SK-N-SH treated with all-trans-retinoic acid at 6 μM for 48 hours (cell line): ENCODE measurements around the gene CUEDC1.

ENCODE experiments used
- ATAC-seq: fragments of 200-7000 bp; cut with Tn5 transposase; 3 replicates; pipeline ENCODE4 v1.9.1; 2020; ENCODE audit warnings: mild to moderate bottlenecking, moderate library complexity
- BACH2 ChIP-seq: fragments of 250-450 bp; sonication (Bioruptor Pico); IDR thresholded peaks from 2 replicates; pipeline ENCODE4 v1.9.0; 2021; ENCODE audit warnings: mild to moderate bottlenecking, borderline replicate concordance
- CSDC2 ChIP-seq: fragments of 250-450 bp; sonication (Bioruptor Pico); IDR thresholded peaks from 2 replicates; pipeline ENCODE4 v1.5.0; 2020; ENCODE audit warnings: mild to moderate bottlenecking, moderate library complexity
- ESRRG ChIP-seq: fragments of 250-450 bp; sonication (Bioruptor Pico); IDR thresholded peaks from 2 replicates; pipeline ENCODE4 v1.6.1; 2021; ENCODE audit warnings: mild to moderate bottlenecking
- GLIS3 ChIP-seq: fragments of 250-450 bp; sonication (Bioruptor Pico); IDR thresholded peaks from 2 replicates; pipeline ENCODE4 v1.5.0; 2020; ENCODE audit warnings: mild to moderate bottlenecking, moderate library complexity
- ISL1 ChIP-seq: fragments of 250-450 bp; sonication (Bioruptor Pico); IDR thresholded peaks from 2 replicates; pipeline ENCODE4 v2.1.2; 2022; ENCODE audit warnings: mild to moderate bottlenecking, moderate library complexity
- OSR1 ChIP-seq: fragments of 250-450 bp; sonication (Bioruptor Pico); IDR thresholded peaks from 2 replicates; pipeline ENCODE4 v1.8.0; 2022; ENCODE audit warnings: moderate library complexity, mild to moderate bottlenecking, inconsistent platforms
- RARB ChIP-seq: fragments of 250-450 bp; sonication (Bioruptor Pico); IDR thresholded peaks from 2 replicates; pipeline ENCODE4 v1.8.0; 2021; ENCODE audit warnings: mild to moderate bottlenecking, moderate library complexity
- SNAI2 ChIP-seq: fragments of 250-450 bp; sonication (Bioruptor Pico); IDR thresholded peaks from 2 replicates; pipeline ENCODE4 v1.5.0; 2020; ENCODE audit warnings: mild to moderate bottlenecking, moderate library complexity
- TCF4 ChIP-seq: fragments of 250-450 bp; sonication (Bioruptor Pico); IDR thresholded peaks from 2 replicates; pipeline ENCODE4 v1.8.0; 2021; ENCODE audit warnings: mild to moderate bottlenecking, moderate library complexity, borderline replicate concordance
- TOX ChIP-seq: fragments of 250-450 bp; sonication (Bioruptor Pico); IDR thresholded peaks from 2 replicates; pipeline ENCODE4 v1.8.0; 2021; ENCODE audit warnings: mild to moderate bottlenecking, moderate library complexity, borderline replicate concordance
- ZC3H10 ChIP-seq: fragments of 250-450 bp; sonication (Bioruptor Pico); IDR thresholded peaks from 2 replicates; pipeline ENCODE4 v1.5.1; 2021; ENCODE audit warnings: mild to moderate bottlenecking, moderate library complexity
- ZFP3 ChIP-seq: fragments of 250-450 bp; sonication (Bioruptor Pico); IDR thresholded peaks from 2 replicates; pipeline ENCODE4 v1.5.0; 2020; ENCODE audit warnings: mild to moderate bottlenecking, moderate library complexity
- ZFP30 ChIP-seq: fragments of 450-650 bp; formaldehyde crosslinking; IDR thresholded peaks from 2 replicates; pipeline ENCODE4 v1.5.0; 2022; ENCODE audit warnings: mild to moderate bottlenecking, moderate library complexity
- ZNF565 ChIP-seq: fragments of 450-650 bp; formaldehyde crosslinking; conservative IDR thresholded peaks from 2 replicates; pipeline ENCODE4 v1.5.0; 2020; ENCODE audit warnings: low read depth, mild to moderate bottlenecking, moderate library complexity
- ZNF70 ChIP-seq: fragments of 450-650 bp; formaldehyde crosslinking; IDR thresholded peaks from 2 replicates; pipeline ENCODE4 v1.5.0; 2020; ENCODE audit warnings: mild to moderate bottlenecking, moderate library complexity
- ZNF8 ChIP-seq: fragments of 450-650 bp; formaldehyde crosslinking; IDR thresholded peaks from 2 replicates; pipeline ENCODE4 v1.5.0; 2020; ENCODE audit warnings: mild to moderate bottlenecking, moderate library complexity
- TF ChIP-seq, protein P1 (sequence below): fragments of 250-450 bp; sonication (Bioruptor Pico); IDR thresholded peaks from 2 replicates; pipeline ENCODE4 v1.5.1; 2020; ENCODE audit warnings: low read depth, mild to moderate bottlenecking, moderate library complexity
- TF ChIP-seq, protein P2 (sequence below): fragments of 250-450 bp; sonication (Bioruptor Pico); IDR thresholded peaks from 2 replicates; pipeline ENCODE4 v1.5.1; 2021; ENCODE audit warnings: mild to moderate bottlenecking, moderate library complexity
- TF ChIP-seq, protein P3 (sequence below): fragments of 250-450 bp; sonication (Bioruptor Pico); IDR thresholded peaks from 2 replicates; pipeline ENCODE4 v1.8.0; 2021; ENCODE audit warnings: low read depth, mild to moderate bottlenecking, moderate library complexity, borderline replicate concordance
- TF ChIP-seq, protein P4 (sequence below): fragments of 250-450 bp; sonication (Bioruptor Pico); IDR thresholded peaks from 2 replicates; pipeline ENCODE4 v1.5.0; 2020; ENCODE audit warnings: mild to moderate bottlenecking, moderate library complexity
- TF ChIP-seq, protein P5 (sequence below): fragments of 250-450 bp; sonication (Bioruptor Pico); IDR thresholded peaks from 2 replicates; pipeline ENCODE4 v1.8.0; 2020; ENCODE audit warnings: mild to moderate bottlenecking, moderate library complexity, borderline replicate concordance

Gene CUEDC1

DNA sequence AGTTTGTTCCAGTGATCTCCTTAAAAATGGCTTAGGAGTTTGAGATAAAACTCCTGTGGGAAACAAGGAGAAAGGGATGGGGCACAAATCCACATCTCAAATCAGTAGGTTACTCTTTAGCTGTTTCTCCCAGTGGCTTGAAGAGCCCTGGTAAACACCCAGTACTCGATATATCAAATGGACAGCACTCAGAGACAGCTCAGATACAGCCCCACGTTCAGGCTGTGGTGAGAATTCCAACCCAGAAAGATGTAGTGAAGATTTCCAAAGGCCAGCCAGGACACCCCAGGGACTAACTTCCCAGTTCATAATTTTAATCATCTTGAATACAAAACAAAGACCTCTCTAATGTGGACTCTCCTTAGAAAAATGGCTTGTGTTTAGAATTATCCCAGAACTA is 39.2 kb upstream of the CUEDC1 start:
- ATAC-seq, result peak; percentile 2; the same call in 2 of the 3 replicates

DNA sequence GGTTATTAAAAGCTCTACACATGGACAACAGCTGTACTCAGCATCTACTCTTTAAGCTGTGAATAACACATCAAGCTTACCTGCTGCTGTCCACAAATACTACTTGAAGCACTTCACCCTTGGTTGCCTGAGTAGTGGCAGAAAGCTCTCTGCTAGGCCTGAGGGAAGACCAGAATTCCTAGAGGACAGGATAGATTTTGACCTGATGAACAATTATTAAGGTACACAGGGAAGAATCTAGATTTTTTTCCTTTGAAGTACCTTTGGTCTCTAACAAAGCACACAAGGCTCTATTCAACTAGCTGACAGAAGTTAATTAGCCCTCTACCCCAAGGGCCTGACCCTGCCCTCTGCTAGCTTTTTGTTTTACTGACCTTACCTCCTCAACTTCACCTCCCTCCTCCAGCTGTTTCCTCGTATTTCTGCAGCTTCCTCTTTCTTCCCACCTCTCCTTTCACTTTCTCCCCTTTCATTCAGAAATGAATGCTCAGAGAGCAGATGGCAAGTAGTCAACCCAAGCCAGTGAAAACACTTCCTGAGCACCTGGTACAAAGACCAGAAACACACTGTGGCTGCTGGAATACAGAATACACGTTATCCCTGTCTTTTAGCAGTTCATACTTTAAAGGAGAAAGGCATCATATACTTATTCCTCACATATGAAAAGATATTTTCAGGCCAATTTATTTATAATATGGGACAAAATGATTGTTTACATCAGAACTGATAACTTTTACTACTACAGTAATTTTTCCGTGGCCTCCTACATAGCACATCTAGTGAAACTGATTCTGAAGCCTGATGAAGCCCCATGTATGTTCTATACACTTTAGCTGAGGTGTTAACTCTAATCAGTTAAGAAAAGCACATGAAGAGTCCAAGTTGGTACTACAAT is 38.5 kb upstream of the CUEDC1 start:
- no peak for ATAC-seq
- TF ChIP-seq, protein P1, sequence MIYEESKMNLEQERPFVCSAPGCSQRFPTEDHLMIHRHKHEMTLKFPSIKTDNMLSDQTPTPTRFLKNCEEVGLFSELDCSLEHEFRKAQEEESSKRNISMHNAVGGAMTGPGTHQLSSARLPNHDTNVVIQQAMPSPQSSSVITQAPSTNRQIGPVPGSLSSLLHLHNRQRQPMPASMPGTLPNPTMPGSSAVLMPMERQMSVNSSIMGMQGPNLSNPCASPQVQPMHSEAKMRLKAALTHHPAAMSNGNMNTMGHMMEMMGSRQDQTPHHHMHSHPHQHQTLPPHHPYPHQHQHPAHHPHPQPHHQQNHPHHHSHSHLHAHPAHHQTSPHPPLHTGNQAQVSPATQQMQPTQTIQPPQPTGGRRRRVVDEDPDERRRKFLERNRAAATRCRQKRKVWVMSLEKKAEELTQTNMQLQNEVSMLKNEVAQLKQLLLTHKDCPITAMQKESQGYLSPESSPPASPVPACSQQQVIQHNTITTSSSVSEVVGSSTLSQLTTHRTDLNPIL, result peak; percentile 32; the same call in 1 of the 2 replicates
- no peak for TF ChIP-seq GLIS3 (CRISPR knock-in tag)

More for the DNA sequence above, 39.2 kb upstream of the CUEDC1 start:
- TF ChIP-seq BACH2 (CRISPR knock-in tag) (no peak), ESRRG (CRISPR knock-in tag) (no peak)

DNA sequence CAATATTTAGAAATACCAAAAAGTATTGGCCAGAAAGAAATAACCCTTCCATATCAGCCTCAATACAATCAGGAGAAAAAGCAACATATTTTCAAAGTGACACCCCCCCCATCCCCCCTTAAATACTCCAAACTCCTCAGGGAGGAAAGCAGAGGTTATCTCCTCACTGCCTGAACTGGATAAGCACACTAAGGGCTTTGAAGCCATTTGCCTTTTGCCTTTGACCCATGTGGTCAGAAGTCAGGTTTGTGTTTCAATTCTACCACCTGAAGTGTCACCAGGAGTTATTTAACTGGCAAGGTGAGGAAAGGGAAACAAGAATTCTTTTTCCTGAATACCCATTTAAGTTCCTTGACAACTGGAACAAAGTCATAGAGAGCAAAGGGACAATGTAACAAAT is 36.3 kb upstream of the CUEDC1 start:
- TF ChIP-seq RARB (no peak), ZNF565 (no peak), OSR1 (no peak), ISL1 (CRISPR knock-in tag) (no peak), ZFP3 (no peak), ZNF8 (no peak), TOX (no peak), SNAI2 (no peak), ZC3H10 (no peak), TCF4 (CRISPR knock-in tag) (no peak), ESRRG (CRISPR knock-in tag) (no peak), CSDC2 (CRISPR knock-in tag) (no peak), ZNF70 (CRISPR knock-in tag) (no peak)
- TF ChIP-seq, protein P2, sequence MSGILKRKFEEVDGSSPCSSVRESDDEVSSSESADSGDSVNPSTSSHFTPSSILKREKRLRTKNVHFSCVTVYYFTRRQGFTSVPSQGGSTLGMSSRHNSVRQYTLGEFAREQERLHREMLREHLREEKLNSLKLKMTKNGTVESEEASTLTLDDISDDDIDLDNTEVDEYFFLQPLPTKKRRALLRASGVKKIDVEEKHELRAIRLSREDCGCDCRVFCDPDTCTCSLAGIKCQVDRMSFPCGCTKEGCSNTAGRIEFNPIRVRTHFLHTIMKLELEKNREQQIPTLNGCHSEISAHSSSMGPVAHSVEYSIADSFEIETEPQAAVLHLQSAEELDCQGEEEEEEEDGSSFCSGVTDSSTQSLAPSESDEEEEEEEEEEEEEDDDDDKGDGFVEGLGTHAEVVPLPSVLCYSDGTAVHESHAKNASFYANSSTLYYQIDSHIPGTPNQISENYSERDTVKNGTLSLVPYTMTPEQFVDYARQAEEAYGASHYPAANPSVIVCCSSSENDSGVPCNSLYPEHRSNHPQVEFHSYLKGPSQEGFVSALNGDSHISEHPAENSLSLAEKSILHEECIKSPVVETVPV (CRISPR knock-in tag), result no peak
- TF ChIP-seq, protein P1, result no peak
- TF ChIP-seq, all 23 proteins: peak for 0
- ATAC-seq, result no peak

DNA sequence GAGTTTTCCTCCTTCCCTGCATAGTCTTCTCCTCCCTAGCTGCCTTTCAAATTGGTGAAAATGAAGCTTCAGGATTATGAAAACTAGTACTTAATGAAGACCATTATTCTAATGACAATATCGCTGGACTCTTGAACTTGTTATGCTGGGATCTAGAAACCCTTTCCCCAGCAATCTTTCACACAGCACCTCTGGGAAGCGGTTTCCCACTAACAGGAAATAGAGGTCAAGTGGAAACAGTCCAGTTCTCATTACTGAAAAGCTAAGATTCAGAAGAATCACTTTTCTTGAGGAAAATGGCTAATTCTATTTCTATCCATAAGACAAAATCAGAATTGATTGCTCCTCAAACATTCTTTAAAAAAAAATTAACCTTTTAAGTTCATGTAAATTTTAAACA is 34.8 kb upstream of the CUEDC1 start:
- ATAC-seq, result no peak
- TF ChIP-seq ZNF565 (no peak), RARB (no peak), TOX (no peak), BACH2 (CRISPR knock-in tag) (no peak), TCF4 (CRISPR knock-in tag) (no peak), ZC3H10 (no peak), GLIS3 (CRISPR knock-in tag) (no peak), ZFP30 (CRISPR knock-in tag) (no peak), OSR1 (no peak), ZNF8 (no peak), ESRRG (CRISPR knock-in tag) (no peak), ISL1 (CRISPR knock-in tag) (no peak), SNAI2 (no peak)
- TF ChIP-seq, protein P3, sequence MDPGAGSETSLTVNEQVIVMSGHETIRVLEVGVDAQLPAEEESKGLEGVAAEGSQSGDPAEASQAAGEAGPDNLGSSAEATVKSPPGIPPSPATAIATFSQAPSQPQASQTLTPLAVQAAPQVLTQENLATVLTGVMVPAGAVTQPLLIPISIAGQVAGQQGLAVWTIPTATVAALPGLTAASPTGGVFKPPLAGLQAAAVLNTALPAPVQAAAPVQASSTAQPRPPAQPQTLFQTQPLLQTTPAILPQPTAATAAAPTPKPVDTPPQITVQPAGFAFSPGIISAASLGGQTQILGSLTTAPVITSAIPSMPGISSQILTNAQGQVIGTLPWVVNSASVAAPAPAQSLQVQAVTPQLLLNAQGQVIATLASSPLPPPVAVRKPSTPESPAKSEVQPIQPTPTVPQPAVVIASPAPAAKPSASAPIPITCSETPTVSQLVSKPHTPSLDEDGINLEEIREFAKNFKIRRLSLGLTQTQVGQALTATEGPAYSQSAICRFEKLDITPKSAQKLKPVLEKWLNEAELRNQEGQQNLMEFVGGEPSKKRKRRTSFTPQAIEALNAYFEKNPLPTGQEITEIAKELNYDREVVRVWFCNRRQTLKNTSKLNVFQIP (CRISPR knock-in tag), result no peak
- TF ChIP-seq, protein P2 (CRISPR knock-in tag), result no peak
- TF ChIP-seq, protein P4, sequence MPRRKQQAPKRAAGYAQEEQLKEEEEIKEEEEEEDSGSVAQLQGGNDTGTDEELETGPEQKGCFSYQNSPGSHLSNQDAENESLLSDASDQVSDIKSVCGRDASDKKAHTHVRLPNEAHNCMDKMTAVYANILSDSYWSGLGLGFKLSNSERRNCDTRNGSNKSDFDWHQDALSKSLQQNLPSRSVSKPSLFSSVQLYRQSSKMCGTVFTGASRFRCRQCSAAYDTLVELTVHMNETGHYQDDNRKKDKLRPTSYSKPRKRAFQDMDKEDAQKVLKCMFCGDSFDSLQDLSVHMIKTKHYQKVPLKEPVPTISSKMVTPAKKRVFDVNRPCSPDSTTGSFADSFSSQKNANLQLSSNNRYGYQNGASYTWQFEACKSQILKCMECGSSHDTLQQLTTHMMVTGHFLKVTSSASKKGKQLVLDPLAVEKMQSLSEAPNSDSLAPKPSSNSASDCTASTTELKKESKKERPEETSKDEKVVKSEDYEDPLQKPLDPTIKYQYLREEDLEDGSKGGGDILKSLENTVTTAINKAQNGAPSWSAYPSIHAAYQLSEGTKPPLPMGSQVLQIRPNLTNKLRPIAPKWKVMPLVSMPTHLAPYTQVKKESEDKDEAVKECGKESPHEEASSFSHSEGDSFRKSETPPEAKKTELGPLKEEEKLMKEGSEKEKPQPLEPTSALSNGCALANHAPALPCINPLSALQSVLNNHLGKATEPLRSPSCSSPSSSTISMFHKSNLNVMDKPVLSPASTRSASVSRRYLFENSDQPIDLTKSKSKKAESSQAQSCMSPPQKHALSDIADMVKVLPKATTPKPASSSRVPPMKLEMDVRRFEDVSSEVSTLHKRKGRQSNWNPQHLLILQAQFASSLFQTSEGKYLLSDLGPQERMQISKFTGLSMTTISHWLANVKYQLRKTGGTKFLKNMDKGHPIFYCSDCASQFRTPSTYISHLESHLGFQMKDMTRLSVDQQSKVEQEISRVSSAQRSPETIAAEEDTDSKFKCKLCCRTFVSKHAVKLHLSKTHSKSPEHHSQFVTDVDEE, result no peak
- TF ChIP-seq, protein P1, result no peak
- TF ChIP-seq, protein P5, sequence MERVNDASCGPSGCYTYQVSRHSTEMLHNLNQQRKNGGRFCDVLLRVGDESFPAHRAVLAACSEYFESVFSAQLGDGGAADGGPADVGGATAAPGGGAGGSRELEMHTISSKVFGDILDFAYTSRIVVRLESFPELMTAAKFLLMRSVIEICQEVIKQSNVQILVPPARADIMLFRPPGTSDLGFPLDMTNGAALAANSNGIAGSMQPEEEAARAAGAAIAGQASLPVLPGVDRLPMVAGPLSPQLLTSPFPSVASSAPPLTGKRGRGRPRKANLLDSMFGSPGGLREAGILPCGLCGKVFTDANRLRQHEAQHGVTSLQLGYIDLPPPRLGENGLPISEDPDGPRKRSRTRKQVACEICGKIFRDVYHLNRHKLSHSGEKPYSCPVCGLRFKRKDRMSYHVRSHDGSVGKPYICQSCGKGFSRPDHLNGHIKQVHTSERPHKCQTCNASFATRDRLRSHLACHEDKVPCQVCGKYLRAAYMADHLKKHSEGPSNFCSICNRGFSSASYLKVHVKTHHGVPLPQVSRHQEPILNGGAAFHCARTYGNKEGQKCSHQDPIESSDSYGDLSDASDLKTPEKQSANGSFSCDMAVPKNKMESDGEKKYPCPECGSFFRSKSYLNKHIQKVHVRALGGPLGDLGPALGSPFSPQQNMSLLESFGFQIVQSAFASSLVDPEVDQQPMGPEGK, result no peak
